NCI-H2171 treated with DMSO at 0.1 percent for 48 hours (cell line): ENCODE measurements around the gene PTK6.
"Not testable (repeated sequence)": the region's sequence is repeated elsewhere in the genome, so short reads cannot be mapped to it uniquely, and the experiment has no call there.

Experiments used
- DNase-seq: peaks from one replicate; lab custom pipeline; 2025; lab: John Stamatoyannopoulos, UW

Gene PTK6

GRCh38 chr20:63536997-63537524, at the start of gene PTK6:
TSS of gene PTK6 (minus strand) at chr20:63537376. CDS start at chr20:63537314, 62 bp downstream.
- DNase-seq: no peak

GRCh38 chr20:63586797-63587196, 49.6 kb upstream of the PTK6 start:
- DNase-seq: no peak

GRCh38 chr20:63585616-63586565, 48.7 kb upstream of the PTK6 start:
- no peak for DNase-seq

- DNase-seq: no peak
Observed at GRCh38 chr20:63582382-63583063, 45.3 kb upstream of the PTK6 start.

GRCh38 chr20:63580796-63581461, 43.8 kb upstream of the PTK6 start:
- peak; percentile 49 for DNase-seq

GRCh38 chr20:63579017-63579694, 42.0 kb upstream of the PTK6 start:
- DNase-seq: no peak

GRCh38 chr20:63578224-63579016, 41.2 kb upstream of the PTK6 start:
- DNase-seq: no peak

GRCh38 chr20:63577317-63577894, 40.2 kb upstream of the PTK6 start:
- DNase-seq: no peak

GRCh38 chr20:63576311-63576710, 39.1 kb upstream of the PTK6 start:
- no peak for DNase-seq

GRCh38 chr20:63574829-63575743, 37.9 kb upstream of the PTK6 start:
- DNase-seq: no peak

- peak; percentile 42 for DNase-seq
Observed at GRCh38 chr20:63574156-63574828, 37.1 kb upstream of the PTK6 start, which contains the start of gene HELZ2. TSS of gene HELZ2 (minus strand) at chr20:63574239. CDS start at chr20:63572385, 1,854 bp downstream.

- no peak for DNase-seq
Observed at GRCh38 chr20:63573647-63574131, 36.5 kb upstream of the PTK6 start.

GRCh38 chr20:63572788-63573646, 35.8 kb upstream of the PTK6 start:
- no peak for DNase-seq

GRCh38 chr20:63572071-63572787, 35.1 kb upstream of the PTK6 start:
- no peak for DNase-seq

- DNase-seq: not testable (repeated sequence)
Observed at GRCh38 chr20:63571087-63571478, 33.9 kb upstream of the PTK6 start.

- no peak for DNase-seq
Observed at GRCh38 chr20:63570281-63571086, 33.3 kb upstream of the PTK6 start.
